ENCODE results near the gene FAM83F.
A peak's percentile ranks its signal among the peaks of the same experiment; 100 is the strongest.

Gene FAM83F

DNA sequence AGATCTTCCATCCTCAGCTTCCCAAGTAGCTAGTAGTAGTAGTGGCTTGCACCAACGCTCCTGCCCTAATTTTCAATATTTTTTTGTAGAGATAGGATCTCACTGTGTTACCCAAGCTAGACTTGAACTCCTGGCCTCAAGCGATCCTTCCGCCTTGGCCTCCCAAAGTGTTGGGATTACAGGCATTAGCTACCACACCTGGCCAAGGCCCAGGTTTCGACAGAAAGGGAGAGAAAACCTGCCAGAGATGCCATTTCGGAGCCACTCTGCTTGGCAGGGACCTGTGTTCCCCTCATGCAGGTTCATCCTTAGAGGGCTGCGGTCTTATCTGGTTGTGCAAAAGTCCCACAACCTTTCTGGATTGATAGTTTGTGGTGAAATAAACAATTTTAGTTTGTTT lies 41.4 kb downstream of the FAM83F start:
- no peak for DNase-seq (ENCODE audit: low read depth)

DNA sequence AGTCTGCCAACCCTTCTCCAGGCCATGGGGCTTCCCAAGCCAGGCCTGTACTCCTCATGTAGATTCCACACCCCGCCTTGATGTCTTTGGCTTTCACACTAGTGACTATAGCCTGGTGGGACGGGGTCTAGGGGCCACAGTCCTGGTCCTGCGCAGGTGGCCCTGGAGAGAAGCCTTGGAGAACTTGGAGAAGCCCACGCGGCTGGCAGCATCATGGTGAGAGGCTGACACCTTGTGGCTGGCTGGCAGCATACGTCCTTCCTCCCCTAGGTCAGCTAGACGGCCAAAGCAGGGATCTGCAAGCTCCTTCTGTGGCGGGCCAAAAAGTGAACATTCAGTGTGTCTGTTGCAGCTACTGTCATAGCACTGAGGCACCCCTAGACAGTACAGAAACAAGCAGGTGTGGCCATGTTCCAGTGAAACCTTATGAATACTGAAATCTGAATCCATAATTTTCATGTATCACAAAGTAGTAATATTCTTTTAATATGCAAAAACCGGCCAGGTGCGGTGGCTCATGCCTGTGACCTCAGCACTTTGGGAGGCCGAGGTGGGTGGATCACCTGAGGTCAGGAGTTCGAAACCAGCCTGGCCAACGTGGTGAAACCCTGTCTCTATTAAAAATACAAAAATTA lies 42.0 kb downstream of the FAM83F start:
- no peak for DNase-seq (ENCODE audit: low read depth)

DNA sequence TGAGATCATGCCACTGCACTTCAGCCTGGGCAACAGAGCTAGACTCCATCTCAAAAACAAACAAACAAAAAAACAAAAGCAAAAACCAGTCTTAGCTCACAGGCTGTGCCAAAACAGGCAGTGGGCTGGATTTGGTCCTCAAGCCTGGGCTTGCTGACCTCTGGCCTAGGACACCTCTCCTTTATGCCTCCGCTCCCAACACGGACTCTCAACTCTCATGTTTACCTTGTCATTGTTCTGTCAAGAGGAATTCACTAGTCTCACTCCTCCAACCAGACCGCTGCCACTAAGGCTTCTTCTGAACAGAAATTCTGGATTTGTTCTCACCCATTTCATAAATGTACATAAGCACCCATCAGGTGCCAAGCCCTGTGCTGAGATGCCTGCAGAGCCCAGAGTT lies 42.6 kb downstream of the FAM83F start:
- no peak for DNase-seq (ENCODE audit: low read depth)

DNA sequence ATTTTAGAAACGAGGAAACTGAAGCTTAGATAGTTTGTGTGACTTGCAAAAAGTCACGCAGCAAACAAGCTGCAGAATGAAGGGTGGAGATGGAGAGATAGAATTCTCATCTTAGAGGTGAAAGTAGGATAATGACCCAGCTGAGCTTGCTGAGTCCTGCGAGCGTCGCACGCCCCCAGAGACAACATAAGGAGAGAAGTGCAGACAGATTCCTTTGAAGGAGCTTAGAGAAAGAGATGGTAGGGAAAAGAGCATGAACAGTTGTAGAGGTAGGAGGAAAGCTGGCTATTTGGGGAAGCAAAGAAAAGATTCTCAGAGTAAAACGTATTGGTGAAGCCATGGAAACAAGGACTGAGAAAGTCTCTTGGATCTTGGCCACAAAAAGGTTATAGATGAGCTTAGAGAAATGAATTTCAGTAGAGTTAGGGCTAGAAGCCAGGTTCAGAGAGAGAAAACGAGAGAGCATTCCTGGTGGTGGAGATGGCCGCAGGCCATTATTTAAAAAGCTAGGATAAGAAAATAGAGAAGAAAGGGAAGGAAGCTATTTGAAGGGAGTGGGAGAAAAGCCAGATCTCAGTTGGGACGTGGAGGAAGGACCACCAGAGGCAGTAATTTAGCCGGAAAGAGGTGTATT lies 44.8 kb downstream of the FAM83F start:
- DNase-seq (ENCODE audit: low read depth): no peak

DNA sequence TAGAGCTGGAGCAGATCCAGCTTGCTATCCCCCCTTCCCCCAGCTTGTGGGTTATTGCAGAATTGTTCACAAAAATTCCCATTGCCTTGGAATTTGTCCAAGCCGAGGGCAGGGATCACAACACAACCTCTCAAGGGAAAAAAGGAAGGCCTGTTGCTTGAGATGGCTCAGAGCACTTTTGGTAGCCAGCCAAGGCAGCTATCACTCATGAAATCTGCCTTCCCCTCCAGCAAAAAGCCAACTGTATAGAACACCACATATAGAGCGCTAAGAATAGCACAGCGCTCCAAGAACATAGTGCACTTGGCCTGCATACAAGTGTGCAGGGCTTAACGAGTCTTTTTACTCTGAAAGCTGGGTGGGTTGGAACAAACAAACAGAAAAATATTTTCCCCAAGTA lies 46.2 kb downstream of the FAM83F start:
- DNase-seq (ENCODE audit: low read depth): peak; percentile 19

DNA sequence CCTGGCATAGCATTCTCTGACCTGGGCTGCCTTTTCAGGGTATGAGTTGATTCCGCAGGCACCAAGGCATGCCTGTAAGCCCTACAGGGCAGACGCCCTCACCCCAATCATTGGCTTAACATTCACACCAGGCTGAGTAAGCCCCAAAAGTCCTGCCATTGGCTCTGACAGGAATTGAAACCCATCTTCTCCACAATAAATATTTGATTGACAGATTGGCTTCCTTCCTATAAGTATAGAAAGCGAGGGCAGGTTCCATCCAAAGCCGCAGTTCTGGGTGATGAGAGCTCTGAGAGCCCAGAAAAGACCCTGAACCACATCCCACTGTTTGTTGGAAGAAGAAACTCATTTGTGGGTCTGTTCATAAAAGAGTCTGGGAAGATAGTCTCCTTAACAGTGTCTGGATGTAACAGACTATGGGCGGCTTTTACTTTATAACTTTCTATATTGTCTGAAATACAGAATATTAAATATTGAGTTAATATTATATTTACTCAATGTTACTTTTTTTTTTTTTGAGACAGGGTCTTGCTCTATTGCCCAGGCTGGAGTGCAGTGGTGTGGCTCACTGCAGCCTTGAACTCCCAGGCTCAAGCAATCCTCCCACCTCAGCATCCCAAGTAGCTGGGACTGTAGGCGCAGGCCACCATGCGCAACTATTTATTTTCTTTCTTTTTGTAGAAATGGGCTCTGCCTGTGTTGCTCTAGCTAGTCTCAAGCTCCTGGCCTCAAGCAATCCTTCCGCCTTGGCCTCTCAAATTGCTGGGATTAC lies 46.8 kb downstream of the FAM83F start:
- DNase-seq (ENCODE audit: low read depth): no peak

DNA sequence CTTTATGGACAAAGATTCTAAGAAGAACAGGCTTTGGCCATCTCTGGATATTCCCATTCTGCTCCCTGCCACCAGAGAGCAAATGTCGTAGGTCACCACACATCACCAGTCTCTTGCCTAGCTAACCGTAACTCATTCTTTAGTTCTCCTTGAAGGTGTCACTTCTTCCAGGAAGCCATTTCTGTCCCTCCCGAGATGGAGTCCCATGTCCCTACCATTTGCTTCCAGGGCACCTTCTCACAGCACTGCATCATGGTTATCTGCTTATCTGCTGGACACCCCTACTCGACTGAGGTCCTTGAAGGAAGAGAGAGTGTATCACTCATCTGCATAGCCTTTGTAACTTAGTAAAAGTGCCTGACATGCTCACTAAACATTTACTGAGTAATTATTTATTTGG lies 47.6 kb downstream of the FAM83F start:
- no peak for DNase-seq (ENCODE audit: low read depth)

DNA sequence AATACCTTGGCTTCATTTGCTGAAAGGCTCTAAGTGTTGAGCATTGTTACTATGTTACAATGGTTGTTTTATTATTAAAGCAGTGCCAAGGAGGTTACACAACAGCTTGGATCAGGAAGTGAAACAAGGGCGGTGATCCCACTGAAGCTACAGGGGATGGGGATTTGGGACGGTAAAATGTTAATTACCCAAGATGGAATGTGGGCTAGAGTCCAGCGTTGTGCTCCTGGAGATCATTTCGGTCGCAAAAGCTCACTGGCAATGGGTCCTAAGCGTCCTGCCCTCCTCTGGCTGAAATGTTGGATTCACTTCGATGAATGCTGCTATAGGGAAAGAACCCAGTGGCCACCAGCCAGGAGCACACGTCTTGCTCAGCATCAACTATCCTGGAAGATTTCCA lies 48.3 kb downstream of the FAM83F start:
- no peak for DNase-seq (ENCODE audit: low read depth)

DNA sequence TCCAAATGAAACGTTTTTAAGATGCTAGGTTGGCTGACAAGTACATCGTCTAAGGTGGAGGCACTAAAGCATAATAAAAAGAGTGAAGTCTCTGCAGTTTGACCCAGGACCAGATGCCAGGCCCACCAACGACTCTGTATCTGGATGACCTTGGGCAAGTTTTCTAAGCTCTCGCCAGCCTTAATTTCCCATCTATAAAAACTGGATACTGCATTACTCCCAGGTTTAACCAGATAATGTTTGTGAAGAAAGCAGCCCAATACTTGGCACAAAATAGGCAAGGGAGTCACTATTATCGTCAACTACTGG lies 49.0 kb downstream of the FAM83F start:
- DNase-seq (ENCODE audit: low read depth): no peak

DNA sequence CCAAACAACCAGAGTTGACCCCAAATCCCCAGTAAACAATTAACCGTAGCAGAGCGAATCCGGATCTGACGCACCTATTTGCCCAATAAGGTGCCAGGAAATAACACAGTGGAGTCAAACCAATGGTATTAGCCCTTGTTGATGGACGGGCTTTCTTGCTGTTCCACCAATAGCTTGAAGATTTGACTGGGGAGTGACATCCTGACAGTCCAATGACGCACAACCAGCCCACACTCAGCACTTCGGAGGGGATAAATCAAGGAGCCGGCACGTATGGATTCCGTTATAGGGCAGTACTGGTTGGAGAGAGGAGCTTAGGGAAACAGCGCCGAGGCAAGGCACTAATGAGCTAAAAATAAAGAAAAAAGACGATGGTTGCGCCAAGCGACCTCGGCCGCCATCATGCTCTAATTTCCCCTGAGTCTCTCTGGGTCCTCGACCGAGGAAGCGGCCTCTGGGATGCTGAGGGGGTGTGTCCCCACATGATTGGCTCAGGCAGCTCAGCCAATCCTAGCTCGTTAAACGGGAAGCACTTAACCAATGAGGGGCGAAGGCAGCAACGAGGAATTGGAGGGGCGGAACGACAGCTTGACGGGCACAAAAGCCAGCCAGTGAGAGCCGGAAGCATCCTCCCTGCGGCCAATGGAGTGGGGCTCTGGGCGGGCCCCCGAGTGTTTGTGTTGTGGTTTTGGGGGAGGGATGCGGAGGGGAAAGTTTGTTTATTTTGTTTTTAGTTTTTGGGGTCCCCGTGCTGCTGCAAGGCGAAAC lies 49.5 kb downstream of the FAM83F start:
- DNase-seq (ENCODE audit: low read depth): peak; percentile 97

DNA sequence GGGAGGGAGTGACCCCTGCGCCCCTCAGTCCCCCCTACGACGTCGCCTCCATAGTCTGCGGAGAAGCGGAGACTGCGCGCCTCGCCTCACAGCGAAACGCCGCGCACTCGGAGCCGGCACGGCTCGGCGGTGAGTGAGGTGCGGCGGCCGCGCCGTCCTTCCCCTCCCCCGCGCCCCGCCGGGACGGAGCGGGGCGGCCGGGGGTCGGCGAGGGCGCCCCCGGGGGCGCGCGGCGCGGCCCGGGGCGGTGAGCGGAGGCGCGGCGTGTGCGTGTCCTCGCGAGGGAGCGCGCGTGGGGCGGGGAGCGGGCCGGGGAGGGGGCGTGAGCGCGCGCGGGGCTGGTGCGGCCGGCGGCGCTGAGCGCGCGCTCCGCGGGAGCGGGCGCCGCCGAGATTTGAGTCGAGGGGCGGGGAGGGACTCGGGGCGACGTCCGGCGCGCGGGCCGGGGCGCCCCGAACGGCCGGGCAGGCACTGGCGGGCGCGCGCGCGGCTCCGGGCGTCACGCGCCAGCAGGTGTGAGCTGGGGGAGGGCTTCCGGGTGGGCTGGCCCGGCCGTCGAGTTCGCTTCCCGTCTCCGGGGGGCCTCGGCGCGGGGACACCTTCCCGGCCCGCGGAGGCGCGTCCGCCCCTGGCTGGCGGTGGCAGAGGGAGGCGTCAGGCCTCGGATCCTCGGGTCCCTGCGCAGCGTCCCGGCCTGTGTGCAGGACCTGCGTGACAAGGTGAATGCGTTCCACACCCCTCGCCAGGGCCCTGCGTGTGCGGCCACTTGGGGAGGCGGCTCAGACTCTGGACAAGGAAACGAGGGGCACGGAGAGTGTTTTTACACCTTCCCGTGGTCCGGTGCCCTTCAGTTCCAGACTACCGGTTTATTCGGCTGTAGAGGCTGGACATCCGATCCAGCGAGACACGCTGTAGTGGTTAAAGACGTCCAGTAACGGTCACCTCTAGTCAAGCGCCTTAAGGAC lies 50.4 kb downstream of the FAM83F start:
- DNase-seq (ENCODE audit: low read depth): no peak

DNA sequence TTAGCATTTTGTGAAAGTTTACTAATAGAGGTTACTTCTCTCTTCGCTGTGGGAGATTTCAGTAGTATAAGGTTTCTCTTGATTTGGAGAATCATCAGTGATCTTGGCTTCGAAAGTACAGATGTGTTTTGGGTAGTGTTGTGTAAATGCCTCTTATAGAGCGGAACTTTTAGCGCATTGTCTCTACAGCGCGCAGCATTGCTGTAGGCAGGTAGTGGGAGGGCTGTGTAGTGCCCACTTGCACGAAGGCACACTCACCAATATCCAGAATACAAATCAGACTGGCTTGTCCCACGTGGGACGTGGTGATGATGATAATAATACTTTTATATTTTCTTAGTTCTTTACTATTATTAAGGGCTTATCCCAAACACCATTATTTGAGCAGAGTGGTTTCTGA lies 51.4 kb downstream of the FAM83F start:
- DNase-seq (ENCODE audit: low read depth): no peak

DNA sequence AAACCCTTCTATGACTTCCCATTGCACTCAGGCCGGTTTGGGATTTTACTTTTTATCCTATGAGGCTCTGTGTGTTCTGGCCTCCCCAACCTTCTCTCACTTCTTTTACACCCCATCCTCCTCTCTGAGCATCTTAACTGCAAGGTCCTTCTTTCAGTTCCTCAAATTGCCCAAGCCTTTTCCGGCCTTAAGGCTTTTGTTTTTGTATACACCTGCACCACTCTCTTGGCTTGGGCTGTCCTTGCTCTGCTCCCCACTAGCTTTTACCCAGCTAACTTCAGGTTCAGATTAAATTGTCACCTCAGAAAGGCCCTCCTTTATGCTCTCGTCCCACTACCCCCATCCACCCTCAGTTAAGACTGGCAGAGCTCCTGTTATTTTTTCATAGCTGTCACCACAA lies 55.5 kb downstream of the FAM83F start:
- no peak for DNase-seq (ENCODE audit: low read depth)

DNA sequence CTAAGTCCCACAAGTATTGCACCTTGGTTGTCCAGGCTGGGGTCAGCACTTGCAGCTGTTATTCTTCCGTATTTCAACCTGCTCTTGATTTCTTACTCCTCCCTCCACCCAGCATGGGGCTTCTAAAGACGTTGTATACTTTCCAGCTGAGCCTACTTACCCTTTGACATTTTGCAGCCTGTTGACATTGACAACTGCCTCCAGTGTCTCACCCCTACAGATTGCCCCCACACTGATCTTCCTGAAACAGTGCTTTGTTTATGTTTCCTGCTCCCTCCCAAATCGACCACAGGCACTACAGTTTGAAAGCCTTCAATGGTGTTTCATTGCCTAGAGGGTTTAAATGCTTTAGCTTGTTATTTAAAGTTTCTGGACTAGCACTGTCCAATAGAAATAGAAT lies 56.6 kb downstream of the FAM83F start:
- no peak for DNase-seq (ENCODE audit: low read depth)

DNA sequence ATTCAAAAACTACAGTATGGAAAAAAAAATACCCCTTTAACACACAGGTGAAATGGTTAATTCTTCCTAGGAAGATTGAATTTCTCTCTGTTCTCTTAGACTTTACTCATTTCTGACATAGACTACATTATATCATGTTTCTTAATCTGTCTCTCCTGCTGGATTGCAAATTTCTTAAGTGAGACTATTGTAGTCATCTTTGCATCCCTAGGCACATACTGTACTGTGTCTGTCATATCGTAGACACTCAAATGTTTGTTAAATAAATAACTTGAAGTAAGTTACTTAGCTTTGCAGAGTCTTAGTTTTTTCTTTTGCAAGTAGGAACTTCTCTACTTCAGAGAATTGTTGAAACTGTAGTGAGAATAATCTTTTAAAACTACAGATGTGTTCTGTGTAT lies 58.7 kb downstream of the FAM83F start:
- DNase-seq (ENCODE audit: low read depth): no peak

DNA sequence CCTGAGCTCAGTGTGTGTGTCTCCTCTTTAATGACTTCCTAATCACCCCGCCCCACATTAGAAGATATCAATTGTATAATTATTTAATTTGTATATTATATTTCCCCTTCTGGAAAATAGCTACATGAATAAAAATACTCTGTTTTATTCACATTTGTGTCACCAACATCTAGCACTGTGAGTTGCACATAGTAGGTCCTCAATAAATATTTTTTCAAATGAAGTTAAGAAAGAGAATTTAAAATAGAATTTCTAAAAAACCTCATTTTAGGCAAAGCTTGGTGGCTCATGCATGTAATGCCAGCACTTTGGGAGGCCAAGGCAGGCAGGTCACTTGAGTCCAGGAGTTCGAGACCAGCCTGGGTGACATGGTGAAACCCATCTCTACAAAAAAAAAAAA lies 59.7 kb downstream of the FAM83F start:
- no peak for DNase-seq (ENCODE audit: low read depth)

DNA sequence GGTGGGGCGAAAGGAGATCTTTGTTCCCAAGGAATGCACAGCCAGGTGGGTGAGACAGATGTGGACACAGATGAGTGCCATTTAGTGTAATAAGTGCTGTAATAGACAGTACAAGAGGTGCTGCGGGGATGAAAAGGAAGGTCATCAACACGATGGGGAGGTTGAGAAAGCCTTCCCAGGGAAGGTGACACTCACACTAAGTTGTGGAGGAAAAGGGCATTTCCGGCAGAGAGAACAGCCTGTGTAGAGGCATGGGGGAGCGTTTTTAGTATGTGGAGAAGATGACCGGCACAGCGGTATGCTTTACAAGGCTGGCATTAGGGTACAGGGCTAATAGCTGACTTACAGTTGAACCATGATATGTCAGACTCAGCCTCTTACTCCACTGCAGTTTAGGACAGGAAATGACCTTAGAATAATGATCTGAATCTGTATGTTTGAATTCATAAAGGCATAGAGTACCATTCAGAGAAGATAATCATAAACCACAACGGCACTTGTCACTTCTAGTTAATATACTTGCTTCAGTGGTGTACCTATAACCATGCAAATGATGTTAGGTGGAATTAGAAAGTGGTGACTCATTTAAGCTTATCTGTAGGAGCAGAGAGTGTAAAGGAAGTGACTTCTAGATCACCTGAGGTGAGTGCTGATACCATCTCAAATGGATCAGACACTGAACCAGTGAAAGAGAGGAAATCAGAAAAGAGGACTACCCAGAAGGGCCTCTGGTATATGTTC lies 60.6 kb downstream of the FAM83F start:
- DNase-seq (ENCODE audit: low read depth): no peak

DNA sequence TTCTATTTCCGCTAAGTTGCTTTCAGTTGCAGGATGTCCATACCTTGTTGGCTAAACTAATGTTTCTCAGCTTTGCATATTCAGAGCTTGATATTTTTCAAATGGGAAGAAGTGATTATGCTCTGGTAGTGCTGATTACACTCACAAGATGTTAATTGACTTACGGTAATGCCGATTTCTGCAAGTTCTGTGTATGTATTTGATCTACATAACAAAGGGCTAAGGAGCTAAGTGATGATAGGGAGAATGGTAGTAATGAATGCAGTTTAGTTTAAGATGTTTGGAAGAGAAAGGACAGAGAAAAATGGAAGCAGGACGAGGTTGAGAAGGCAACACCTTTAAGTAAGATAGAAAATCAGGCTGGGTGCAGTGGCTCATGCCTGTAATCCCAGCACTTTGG lies 61.4 kb downstream of the FAM83F start:
- DNase-seq (ENCODE audit: low read depth): no peak

DNA sequence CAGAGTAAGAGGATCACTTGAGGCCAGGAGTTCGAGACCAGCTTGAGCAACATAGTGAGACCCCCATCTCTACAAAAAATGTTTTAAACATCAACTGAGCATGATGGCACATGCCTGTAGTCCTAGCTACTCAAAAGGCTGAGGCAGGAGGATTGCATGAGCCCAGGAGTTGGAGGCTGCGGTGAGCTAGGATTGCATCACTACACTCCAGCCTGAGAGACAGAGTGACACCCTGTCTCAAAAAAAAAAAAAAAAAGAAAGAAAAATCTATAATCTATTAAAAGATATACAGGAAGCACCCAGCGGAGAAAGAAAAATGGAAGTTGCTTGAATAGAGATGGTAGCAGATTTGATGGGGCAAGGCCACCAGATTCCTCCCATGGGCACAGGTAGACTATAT lies 61.8 kb downstream of the FAM83F start:
- DNase-seq (ENCODE audit: low read depth): no peak

DNA sequence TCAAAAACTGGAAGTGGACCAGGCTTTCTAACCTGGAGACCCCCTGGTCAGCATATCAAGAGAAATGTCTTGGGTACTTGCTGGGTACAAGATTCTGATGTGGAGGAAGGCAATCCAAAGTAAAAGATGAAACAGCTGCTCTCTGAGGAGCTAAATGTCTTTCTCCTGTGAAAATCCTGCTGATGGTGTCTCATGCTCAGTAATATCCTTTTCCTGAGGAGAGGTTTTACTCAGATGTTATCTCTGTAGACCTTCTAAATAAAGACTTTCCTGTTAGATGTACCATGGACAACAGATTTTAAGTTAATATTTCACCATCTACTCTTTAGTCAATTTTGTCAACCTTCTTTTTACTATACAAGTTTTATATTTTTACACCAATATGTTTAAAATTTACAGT lies 62.9 kb downstream of the FAM83F start:
- no peak for DNase-seq (ENCODE audit: low read depth)

DNA sequence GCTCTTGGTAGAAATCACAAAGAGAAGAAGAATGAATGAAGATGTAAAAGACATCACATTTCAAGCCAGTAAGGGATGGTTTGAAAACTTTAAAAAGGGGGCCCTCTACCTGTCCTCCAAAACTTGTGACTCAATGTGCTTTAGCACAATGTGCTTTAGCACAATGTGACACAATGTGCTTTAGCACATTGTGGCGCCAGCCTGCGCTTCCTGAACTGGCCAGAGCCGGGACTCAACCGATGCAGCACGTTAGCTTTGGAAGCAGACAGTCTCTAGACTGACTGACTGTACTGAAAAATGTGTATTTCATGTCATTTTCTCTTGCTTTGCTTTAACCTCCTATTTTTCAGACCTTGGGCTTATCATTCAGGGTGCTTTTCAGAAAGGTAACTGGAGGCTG lies 63.5 kb downstream of the FAM83F start:
- no peak for DNase-seq (ENCODE audit: low read depth)
